CD4-positive, alpha-beta T cell treated with Interleukin-6 for 4 hours (primary cell): ENCODE measurements around the gene BMPER.

ENCODE experiments used
- DNase-seq: peaks from one replicate; pipeline ENCODE4 v3.0.0-alpha.2; 2020; ENCODE audit warnings: mixed read lengths

BMPER gene

DNA sequence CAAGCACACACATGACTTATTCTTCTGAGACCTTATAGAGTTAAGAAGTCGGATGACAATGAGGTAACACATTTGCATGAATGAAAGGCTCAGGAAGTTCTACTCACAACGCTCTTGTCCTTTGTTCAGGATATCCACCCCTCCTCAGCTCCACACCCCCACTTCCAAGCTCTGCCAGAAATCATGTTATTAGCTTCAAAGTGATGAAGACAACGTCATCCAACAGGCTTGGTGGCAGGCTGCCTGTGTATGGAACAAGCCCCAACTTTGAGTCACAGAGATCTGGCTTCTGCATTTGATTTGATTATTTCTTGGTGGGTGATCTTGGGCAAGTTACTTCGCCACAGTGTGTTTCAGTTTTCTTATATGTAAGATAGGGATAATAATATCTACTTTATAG, 12.4 kb upstream of the BMPER start:
- DNase-seq: no peak

DNA sequence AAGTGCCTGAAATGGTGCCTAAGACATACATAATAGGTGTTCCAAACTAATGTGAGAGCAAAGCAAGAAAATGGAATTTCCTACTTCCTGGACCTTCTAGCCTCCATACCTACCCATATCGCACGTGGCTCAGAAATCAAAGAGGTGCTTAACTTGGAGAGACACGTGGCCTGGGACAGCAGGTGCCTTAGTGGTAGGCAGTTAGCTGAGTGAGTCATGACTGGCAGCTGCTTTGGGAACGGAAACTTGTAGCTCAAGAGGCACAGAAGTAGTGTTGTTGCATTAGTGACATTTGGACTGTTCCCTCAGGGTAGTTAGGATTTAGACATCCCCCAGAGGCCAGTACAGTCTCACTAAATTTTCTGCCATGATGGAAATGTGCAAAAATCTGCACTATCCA, 12.0 kb upstream of the BMPER start:
- DNase-seq: no peak

DNA sequence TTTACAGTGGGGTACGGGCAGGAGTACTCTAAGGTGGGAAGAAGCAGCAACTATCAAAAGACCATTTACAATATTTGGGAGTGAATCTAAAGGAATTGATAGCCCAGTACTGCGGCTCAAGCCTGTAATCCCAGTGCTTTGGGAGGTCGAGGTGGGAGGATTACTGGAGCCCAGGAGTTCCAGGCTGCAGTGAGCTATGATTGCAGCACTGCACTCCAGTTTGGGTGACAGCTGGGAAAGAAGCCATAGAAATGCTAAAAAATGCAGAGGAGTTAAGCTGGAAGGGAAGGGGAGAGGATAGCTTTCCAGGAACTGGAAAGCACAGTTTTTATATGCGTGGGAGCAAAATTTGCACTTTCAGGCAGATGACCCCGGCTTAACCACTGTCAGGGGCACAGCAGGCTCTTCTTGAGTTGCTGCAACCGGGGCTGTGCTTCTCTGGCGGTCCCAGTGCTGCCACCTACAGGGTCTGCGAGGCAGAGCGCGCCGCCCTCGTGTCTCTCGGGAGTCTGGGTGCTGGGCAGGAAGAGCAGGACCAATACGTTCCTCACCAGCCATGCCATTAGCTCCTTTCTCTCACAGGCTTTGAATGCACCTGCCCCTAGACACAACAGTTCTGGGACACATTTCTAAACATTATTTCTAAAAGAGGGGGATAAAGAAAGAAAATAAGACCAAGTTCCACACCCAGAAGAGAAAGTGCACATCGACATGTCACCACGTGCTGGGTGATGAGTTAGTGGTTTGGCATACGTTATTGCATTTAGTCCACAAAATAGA, 10.1 kb upstream of the BMPER start:
- peak; percentile 62 for DNase-seq

DNA sequence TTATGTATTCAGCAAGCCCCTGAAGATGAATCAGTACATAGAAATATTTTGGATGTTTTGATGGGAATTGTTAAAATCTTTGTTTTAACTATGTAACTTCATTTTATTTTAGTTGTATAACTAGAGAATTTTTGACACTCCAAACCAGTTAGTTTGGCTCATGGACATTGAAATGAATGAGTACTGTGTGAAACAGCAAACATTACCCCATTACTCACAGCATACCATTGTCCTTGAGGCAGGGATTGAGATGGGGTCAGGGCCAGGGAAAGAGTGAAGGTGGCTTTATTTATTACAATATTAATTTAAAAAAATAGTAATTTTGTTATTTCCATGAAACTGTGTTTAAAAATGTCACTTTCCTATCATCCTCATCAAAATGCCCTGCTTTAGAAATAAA, 4.8 kb upstream of the BMPER start:
- no peak for DNase-seq

DNA sequence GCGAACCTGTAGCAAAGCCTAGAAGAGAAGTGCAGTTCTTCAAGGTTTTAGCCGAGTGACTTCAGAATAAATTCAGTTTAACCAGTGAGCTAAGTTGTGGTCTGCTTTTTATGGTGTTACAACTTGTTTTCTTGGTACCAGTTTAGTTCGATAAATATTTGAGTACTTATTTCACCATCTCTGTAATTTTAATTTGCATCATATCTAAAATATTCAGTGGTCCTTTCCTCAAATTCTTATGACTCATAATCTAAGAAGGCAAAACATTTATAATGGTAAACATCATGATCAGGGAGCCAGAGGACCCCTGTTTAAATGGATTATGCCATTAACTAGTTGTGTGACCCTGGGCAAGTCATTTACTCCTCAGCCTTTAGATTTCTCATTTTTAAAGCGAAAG, 4.1 kb upstream of the BMPER start:
- no peak for DNase-seq

DNA sequence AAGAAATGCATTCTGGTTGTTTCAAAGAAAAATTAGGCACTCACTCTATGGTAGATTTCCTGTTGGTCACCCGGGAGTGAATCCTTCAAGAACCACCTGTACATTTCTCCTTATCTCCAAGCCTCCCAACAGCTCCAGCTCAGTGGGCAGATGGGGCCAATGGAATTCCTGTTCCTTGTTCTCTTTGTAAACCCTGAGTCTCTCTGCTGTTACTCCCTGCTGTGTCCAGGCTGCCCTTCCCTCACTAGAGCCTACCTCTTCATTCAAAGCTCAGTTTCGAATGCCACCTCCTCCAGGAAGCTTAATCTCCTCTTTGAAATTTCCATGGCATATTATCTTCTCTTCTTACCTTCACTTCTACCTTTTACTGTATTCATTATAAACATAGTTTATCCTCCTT, 3.5 kb upstream of the BMPER start:
- no peak for DNase-seq

DNA sequence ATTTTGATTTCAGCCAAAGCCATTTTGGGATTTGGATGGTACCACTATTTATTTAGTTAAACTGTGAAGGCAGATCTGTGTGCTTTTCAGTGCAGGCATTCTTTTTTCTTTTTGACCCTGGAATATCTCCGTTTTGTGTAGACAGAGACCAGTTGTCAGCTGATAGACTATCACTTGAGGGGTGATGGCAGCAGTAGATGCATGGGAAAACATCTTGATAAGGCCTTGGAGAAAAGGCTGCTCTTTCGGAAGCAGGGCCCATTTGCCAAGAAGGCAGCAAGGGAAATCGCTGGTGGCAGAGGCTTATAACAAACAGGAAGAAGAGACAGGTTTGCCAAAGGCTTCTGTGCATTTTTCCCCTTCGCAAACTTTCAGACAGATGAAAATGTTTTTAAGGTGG, 2.6 kb upstream of the BMPER start:
- no peak for DNase-seq

DNA sequence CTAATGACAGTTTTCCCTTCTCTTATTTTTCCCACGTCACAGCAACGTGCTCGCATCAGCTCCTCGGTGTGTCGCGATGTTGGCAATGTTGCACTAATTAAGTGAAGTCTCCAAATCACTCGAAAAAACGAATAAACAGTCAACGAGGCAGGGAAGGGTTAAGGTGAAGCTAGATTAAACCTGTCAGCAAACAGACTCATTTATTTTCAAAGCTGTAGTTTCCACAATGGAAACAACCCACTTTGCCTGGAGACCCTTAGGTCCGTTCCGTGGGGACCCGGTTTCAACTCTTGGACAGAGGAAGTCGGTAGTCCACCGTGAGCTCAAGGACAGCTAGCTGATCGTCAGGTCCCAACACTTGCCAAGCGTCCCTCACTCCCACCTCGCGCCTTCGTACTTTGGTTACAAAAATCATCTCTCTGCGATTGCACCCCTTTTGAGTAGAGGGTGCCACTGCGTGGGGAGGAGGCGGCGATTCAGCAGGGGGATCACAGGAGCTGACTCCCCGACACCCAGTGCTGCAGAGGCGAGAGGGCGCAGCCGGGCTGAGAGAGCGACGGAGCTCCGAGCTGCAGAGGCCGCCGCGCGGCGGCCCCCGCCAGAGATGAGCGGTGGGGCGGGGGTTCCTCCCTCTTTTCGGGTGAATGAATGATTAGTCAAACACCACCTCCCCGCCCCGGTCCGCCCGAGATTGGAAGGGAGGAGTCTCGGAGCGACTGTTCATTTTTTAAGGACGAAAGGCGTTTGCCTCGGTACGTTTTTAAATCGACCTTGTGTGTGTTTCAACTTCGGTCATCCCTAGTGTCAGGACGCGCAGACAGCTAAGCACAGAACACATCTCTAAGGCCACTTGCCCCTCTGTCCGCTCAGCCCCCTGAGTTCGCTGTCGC, 1.3 kb upstream of the BMPER start:
- DNase-seq: no peak

DNA sequence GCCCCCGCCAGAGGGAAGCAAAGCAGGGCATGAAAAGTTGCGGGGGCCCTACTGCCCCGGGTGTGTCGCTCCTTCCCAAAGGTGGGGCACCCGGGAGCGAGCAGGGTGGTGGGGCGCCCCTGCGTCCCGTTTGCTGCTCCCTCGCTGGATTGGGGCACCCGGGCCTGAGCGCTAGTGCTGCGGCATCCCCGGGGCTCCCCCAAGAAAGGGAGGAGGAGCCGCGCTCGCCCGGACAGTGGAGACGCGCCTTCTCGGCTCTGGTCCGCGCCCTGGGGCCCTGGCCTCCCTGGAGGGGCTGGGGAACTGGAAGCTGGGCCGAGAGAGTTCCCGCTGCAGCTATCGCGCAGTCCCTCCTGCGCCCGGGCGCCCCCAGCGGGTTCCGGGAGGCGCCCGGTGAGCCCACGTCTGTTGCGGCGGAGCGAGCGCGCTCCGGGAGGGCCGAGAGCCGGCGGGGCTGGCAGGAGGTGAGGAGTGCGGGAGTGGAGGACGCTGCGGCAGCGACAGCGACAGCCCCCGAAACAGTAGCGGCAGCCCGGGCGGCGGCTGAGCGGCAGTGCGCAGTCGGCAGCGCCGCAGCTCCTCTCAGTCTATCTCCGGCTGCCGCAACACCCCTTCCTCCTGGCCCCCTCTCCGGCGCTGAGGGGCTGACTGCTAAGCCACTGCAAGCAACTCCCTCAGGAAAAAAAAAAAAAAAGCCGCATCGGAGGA, 504 bp upstream of the BMPER start:
- no peak for DNase-seq

DNA sequence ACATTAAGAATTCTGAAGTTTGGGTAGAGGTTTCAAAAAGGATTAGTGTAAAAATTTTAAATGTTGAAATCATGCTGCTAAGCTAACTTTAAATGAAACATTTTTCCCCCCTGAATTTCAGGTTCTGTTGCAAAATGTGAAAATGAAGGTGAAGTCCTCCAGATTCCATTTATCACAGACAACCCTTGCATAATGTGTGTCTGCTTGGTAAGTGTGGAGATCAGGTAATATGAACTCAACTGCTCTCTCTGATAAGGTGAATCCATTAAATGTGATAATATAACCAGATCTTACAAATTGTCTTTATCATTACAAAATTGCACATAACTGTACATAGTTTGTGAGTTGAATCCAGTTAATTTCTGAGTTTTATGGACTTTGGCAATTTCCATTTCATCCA, 1.4 kb downstream of the BMPER start:
- no peak for DNase-seq

DNA sequence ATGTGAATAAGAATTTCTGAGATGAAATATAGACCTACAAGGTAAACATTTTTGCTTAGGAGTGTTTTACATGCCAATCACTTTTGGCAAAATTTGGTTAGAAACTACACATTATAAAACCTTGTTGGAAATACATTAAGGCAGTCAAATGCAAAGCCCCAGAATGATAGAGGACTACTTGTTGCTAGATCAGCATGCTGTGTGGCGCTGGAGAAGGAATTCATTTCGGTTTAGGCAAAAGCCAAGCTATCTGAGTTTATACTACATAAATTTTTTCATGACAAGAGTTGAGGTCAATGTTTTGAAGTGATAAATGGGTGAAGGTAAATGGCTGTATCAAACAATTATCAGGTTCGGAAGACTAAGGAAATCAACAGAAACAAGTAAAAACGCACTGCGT, 2.3 kb downstream of the BMPER start:
- no peak for DNase-seq

DNA sequence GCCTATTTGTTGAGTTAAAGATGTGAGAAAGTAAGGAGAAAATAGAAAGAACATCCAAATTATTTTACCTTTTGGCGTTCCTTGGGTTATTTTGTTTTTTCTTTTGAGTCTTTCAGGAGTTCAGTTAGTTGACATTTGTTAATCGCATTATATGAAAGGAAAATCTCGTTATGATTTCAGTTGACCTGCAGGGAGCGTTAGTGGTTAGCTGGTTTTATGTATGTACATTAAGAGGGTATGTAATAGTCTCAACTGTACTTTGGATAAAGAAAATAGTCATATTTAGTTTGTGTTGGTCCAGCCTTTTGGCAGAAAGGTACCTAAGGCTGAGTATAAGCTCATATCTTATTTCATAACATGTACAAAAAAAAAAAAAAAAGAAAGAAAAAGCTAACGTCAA, 4.0 kb downstream of the BMPER start:
- no peak for DNase-seq

DNA sequence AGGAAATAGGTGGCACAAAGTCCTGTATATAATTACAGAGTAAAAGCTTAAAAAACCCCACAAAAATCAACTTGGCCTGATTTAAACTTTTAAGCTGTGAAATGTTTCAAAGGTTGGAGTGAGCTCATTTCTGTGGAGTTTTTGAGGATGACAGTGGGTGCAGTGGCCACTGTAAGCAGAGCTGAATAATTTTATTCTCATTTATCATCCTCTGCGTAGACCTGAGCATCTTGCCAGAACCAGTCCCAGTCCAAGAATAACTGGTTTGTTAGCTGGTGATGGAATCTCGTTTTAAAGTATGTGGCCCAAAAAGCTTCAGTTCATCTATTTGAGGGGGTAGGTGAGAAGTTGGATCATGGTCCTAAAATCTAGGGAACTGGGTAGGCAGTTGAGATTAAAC, 4.4 kb downstream of the BMPER start:
- no peak for DNase-seq

DNA sequence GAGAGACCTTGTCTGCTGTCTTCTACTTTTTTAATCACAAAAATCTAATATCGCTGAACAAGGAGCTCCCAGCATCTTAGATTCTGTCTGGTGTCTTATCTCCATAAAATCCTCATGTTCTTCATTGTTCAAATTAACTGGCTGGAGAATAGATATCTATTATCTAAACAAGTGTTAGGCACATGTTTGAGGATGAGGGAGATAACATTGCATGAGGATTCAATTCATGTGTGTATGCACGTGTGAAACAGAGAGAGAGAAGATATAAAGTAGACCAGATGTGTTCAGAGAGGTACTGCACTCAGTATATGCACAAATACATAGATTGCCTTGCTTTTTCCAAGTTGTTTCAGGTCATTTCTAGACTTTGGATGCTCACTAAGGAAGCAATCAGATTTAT, 5.4 kb downstream of the BMPER start:
- DNase-seq: no peak

DNA sequence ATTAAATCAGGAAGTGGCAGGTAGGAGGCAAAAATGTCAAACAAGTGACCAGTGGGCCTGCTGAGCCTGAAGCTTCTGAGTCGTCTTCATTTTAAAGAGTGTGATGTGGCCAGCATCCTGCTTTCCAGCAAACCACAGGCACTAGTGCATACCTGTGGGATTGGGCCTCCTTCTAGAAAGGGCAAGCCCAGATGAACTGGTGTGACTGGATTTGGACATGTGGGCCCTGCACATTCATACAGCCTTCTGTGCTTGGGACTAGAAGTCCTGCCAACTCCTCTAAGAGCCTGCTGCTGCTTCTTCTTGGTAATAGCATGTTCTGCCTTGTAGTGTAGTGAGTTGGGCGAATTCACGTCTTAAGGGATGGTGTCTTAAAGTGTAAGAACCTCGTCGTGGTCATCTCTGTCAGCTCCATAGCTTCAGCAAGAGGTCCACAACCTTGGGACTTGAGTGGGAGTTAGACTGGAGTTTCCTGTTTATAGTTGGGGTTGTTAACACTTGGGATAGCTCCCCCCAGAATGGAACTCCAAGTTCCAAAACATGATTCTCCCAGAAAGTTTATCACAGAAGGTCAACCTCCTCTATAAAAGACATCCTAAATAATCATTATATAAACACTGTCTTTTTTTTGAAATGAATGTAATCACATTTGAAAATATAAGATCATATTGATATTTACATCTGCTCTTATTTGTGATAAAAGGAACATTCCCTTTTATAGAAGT, 11.2 kb downstream of the BMPER start:
- DNase-seq: no peak

DNA sequence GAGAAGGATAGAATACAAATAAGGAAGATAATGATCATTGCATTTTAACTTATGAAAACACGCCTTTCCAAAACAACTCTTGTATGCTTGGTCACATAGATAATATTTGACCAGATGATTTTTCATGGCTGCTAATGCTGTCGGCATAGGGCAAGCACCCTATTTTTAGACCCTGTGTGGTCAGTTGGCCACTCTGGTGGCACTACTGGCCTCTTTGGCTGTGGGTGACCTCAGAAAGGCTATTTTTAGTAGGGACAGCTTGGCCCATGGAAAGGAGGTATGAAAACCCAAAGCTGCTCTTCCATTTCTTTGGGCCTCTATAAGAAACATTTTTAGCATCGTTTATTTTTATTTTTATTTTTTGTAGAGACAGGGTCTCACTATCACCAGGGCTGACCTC, 12.3 kb downstream of the BMPER start:
- no peak for DNase-seq

DNA sequence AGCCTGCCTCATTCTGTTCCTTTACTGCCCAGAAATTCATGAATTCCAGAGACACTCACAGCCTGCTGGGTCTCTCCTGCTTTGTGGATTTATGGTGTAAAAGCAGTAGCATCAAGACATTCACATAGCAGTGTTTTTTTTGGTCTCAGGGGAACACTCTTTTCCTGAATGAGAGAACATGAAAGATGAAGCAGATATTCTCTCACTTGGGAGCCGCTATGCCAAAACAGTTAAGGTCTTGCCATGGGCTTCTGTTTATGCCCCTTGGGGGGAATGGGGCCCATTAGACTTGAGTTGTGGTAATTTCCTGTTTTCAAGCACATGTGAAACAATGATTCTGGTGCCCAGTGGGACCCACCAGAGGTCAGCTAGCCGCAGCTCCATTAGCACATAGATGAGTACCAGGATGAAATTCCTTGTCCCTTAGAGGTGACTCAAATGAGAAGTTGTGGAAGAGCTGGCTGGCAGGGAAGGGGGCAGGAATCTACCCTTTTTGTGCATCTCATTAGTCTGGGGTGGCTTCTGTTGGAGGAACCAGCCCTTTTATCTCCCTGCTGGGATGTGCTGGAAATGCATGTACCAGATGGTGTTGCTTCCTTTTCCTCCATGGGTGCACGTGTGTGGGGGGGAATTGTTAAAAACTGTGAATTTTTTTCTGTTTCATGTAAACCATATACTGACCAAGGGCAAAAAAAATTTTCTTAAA, 13.3 kb downstream of the BMPER start:
- no peak for DNase-seq

DNA sequence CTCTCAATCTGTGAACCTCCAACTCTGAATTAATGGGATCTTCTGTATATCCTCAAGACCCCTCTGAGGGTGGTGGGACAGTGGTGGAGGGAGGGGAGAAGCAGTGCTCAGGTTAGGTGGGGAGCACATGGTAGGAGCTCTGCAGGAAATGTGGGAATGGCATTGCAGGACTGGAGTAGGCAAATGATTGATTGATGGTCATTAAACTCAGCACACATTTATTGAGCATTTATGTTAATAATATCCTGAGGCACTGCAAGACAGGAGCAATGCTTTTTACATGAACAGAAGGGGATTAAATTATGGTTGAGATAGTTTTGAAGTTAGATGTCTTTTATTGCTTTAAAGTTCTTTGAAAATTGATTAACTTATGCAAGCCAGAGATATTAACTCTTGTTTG, 14.1 kb downstream of the BMPER start:
- no peak for DNase-seq

DNA sequence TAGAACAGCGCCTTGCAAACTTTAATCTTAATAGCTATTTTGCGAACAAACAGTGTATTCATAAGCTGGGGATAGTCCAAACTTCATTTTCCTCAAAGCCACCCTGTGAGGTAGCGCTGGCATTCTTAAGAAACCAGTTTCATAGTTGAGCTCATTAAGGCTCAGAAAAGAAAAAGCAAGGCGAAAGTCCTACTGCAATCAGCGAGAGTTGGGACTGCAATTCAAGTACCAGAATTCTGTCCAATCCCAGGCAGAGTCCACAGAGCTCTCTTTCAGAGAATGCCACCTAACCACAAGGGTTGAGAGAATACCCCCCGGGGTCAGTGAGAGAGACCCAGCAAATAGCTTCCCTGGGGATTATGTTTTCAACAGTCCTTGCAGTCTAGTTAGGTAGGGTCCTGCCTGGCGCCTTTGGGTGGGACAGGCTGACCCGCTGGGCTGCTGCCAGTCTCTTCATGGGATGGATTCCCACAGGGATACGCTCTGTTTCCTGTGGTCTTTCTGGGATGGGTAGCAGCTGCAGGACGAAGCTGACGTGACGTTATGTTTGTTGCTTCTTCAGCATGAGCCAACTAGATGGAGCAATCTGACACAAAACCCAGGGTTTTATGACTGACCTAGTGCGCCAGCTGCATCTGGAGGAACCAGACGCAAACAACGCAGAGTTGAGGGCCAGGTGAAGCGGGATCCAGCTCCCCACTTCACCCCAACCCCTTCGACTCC, 16.0 kb downstream of the BMPER start:
- DNase-seq: no peak

DNA sequence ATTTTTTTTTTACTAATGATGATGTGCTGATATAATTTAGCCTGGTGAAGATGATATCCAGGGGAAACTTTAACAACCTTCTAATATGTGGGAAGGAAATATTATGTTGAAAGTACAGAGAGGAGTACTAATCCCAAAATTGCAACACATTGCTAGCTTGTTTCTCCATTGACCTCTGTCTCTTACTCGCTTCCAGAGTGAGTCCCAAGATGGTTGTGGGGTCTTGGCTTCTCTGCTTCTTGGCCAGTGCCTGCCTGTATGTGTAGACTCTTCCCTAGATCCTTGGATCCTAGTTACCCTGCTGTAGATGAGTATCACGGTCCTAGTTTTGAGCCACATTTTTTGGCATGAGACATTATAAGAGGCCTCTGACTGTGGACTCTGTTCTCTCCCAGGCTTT, 17.5 kb downstream of the BMPER start:
- no peak for DNase-seq

DNA sequence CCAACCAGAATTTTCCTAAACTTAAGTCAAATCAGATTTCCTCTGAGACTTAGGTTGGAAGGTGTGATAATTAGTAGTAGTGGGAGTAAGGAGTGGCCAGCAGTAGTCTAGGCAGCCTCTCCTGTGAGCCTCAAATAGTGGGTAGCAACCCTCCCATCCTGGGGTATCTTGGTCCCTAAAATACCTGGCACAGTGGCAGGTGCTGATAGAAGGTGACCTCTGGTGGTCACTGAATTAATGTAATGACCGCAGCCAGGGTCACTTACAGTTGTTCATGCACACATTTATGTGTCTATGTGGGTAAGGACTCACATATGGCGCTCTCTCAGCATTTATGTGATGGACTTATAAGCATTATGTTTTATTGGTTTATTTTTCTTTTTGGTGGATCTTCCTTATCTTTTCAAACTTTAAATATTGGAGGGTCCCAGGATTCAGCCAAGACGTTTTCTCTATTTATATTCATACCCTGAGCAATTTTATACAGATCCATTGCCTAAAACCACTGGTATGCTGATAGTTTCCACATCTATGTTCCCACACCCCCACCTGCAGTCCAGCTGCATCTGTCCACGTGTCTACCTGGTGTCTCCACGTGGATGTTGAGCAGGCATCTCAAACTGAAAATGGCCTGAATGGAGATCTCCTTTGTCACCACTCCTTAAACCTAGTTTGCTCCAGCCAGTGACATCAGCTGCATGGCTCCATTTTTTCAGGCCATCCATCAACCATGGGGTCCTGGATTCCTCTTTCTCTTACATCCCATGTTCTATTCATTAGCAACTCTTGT, 18.3 kb downstream of the BMPER start:
- no peak for DNase-seq
